ENCODE results near the gene NFIC. TPM values are rescaled to one million over a fixed set of nuclear protein-coding genes. Genes with fewer than 3 reads are reported as not detected.

NFIC gene
- polyA plus RNA-seq, 1 of the 3 experiments (the other 2 are of a cell fraction) = 7.2 TPM

- ChIA-PET CTCF (interaction anchor here (0.6 to 0.9 kb wide), 3 partner anchors 9 to 31 kb away, joined by 3 read pairs; no protein-coding TSS in a partner anchor), POLR2A (no interaction called here)
- Histone ChIP-seq H3K4me3 (ENCODE audit: low read depth in 2 of 2, low read length in 1 of 2) (no peak overlapping the region), H3F3A (replicated peaks; ENCODE audit: insufficient read depth) (peaks cover 11% of the 10 kb centered on the region), H3K79me2 (ENCODE audit: insufficient read depth) (peaks cover 100% of the 10 kb centered on the region), H3K9me3 (no peaks in the 10 kb centered on the region), H3K9me2 (no peaks in the 10 kb centered on the region), H3K4me2 (no peak overlapping the region), H3K36me3 (replicated peaks in 1 of 2; ENCODE audit: control insufficient read depth in 1 of 2, insufficient read depth in 2 of 2, low read length in 1 of 2) (peaks cover 0 to 7% of the 10 kb centered on the region in 2 experiments), H3K9ac (no peak overlapping the region), H2AFZ (ENCODE audit: low read depth) (no peak overlapping the region), H3K4me1 (ENCODE audit: control insufficient read depth in 1 of 2, insufficient read depth in 2 of 2, low read depth in 1 of 2, low read length in 1 of 2) (peaks cover 7% of the 10 kb centered on the region in 2 experiments; a peak in 2 of 4 replicates), H3K27me3 (ENCODE audit: insufficient read depth) (no peaks in the 10 kb centered on the region), H3K27ac (ENCODE audit: low read depth in 2 of 2, low read length in 1 of 2) (no peak overlapping the region), H4K20me1 (ENCODE audit: insufficient read depth) (peaks cover 98% of the 10 kb centered on the region)
- TF ChIP-seq RAD21 (IDR thresholded peaks at IDR 0.05; ENCODE audit: low read length) = no peak
- TF ChIP-seq, protein P1, sequence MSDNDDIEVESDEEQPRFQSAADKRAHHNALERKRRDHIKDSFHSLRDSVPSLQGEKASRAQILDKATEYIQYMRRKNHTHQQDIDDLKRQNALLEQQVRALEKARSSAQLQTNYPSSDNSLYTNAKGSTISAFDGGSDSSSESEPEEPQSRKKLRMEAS (IDR thresholded peaks at IDR 0.05; ENCODE audit: low read depth) = no peak
- no peak for TF ChIP-seq POLR2AphosphoS5 (IDR thresholded peaks at IDR 0.05; ENCODE audit: low read depth, low read length)
- TF ChIP-seq CHD2 (IDR thresholded peaks at IDR 0.05; ENCODE audit: low read length, partially characterized antibody) = no peak
- DNase-seq = no peak
- 92% methylated on average over 9 of the region's 23 CpGs for WGBS (ENCODE audit: low lambda C conversion rate)
These were observed 147.1 kb downstream of the NFIC start for GRCh38 chr19:3513229-3514140.

DNA sequence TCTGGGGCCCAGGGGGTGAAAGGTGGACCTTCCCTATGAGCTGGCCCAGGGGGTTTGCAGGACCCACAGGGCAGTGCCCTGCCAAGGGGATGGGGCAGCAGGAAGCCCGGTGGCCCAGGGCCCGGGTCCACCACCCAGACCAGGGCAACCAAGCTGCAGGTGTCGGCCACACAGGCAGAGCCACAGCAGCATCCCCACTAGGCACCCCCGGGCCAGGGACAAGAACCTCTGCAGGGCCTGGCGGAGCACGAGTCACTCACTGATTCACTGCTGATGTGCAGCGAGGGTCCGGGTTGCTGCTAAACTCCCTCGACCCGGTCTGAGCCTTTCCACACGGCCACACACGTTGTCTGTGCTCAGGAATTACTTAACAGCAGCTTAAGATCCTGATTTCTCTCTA is 148.5 kb downstream of the NFIC start:
- Histone ChIP-seq H3K27me3 (ENCODE audit: insufficient read depth) (no peaks in the 10 kb centered on the region), H3F3A (replicated peaks; ENCODE audit: insufficient read depth) (no peaks in the 10 kb centered on the region), H3K36me3 (replicated peaks in 1 of 2; ENCODE audit: control insufficient read depth in 1 of 2, insufficient read depth in 2 of 2, low read length in 1 of 2) (peaks cover 3 to 11% of the 10 kb centered on the region in 2 experiments), H3K9ac (no peak overlapping the region), H3K4me2 (no peak overlapping the region), H3K27ac (ENCODE audit: low read depth in 2 of 2, low read length in 1 of 2) (no peak overlapping the region; a peak in 1 of 4 replicates), H3K4me1 (ENCODE audit: control insufficient read depth in 1 of 2, insufficient read depth in 2 of 2, low read depth in 1 of 2, low read length in 1 of 2) (peaks cover 0 to 10% of the 10 kb centered on the region in 2 experiments; a peak in 1 of 4 replicates), H2AFZ (ENCODE audit: low read depth) (no peak overlapping the region), H3K4me3 (ENCODE audit: low read depth in 2 of 2, low read length in 1 of 2) (no peak overlapping the region), H3K9me2 (no peaks in the 10 kb centered on the region), H4K20me1 (ENCODE audit: insufficient read depth) (peaks cover 98% of the 10 kb centered on the region), H3K9me3 (no peaks in the 10 kb centered on the region), H3K79me2 (ENCODE audit: insufficient read depth) (peaks cover 100% of the 10 kb centered on the region)
- no peak for DNase-seq
- TF ChIP-seq, protein P2, sequence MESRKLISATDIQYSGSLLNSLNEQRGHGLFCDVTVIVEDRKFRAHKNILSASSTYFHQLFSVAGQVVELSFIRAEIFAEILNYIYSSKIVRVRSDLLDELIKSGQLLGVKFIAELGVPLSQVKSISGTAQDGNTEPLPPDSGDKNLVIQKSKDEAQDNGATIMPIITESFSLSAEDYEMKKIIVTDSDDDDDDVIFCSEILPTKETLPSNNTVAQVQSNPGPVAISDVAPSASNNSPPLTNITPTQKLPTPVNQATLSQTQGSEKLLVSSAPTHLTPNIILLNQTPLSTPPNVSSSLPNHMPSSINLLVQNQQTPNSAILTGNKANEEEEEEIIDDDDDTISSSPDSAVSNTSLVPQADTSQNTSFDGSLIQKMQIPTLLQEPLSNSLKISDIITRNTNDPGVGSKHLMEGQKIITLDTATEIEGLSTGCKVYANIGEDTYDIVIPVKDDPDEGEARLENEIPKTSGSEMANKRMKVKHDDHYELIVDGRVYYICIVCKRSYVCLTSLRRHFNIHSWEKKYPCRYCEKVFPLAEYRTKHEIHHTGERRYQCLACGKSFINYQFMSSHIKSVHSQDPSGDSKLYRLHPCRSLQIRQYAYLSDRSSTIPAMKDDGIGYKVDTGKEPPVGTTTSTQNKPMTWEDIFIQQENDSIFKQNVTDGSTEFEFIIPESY (IDR thresholded peaks at IDR 0.05; ENCODE audit: borderline replicate concordance, low read depth) = no peak
- TF ChIP-seq USF1 (IDR thresholded peaks at IDR 0.05; ENCODE audit: borderline replicate concordance, low read depth) (no peak), RAD21 (IDR thresholded peaks at IDR 0.05; ENCODE audit: low read length) (no peak), NFIC (IDR thresholded peaks at IDR 0.05; ENCODE audit: borderline replicate concordance) (no peak), FOSL2 (IDR thresholded peaks at IDR 0.05; ENCODE audit: borderline replicate concordance, low read depth) (no peak; the same call in 1 of the 2 replicates), FOXJ3 (CRISPR knock-in tag; IDR thresholded peaks at IDR 0.05) (no peak), YY1 (IDR thresholded peaks at IDR 0.05; ENCODE audit: low read depth) (no peak)
- CTCF ChIA-PET = no interaction called here
- 80% methylated on average over 11 of the region's 12 CpGs for WGBS (ENCODE audit: low lambda C conversion rate)
- POLR2A ChIA-PET = no interaction called here

Data from SK-N-SH (cell line).